GM18511 (cell line): ENCODE results near the gene ADGRG3.

Source experiments
- ATAC-seq: cut with Tn5 transposase; IDR thresholded peaks from one replicate; pipeline ENCODE4 v1.9.1; 2021; ENCODE audit warnings: mild to moderate bottlenecking, moderate library complexity; ENCODE audit not compliant: unreplicated experiment

The ADGRG3 gene

DNA sequence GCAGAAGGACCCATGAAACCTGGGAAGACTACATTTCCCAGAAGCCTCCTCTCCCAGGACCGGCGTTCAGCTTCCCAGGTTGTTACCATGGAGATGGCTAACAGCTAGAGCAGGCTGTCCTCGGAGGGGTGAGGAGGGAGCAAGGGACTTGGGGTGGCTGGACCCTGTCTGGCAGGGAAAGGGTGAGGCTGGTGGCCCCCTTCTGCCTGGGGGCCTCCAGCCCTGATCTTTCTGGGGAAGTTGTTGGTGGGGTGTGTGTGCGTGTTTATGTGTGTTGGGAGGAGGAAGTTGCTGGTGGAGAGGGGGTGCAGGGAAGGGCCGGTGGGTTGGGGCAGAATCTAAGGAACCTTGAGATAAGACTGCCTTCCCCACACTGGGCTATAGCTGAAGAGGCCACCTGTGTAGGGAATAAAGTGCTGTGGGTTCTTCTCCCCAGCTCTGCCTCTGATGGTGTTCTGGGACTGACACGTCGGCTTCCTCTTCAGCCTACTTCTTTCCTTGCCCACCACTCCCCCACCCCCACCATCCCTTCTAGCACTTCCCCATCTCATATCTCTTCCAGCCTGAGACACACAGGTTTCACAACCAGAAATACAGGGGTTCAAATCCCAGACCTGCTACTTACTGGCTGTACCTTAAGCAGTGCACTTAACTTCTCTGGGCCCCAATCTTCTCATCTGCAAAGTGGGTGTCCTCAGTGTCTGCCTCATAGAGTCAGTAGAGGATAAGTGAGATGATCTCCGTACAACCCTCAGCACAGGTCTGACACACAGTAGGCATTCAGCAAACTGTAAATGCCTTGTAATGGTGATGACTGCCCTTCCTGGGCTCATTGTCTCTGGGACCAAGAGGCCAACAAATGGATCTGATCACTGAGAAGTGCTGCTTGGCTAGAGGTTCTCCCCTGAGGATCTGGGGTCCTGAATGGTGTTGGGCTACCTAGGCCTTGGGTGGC, 26.9 kb downstream of the ADGRG3 start, which contains the start of gene DRC7:
Gene DRC7, plus strand, starts transcription at position 82 of the 955 bp plus-strand sequence. CDS start 3,144 bp downstream, outside the sequence.
- ATAC-seq: no peak

- ATAC-seq: no peak
These were observed 27.6 kb downstream of the ADGRG3 start for GRCh38 chr16:57695680-57696069.

DNA sequence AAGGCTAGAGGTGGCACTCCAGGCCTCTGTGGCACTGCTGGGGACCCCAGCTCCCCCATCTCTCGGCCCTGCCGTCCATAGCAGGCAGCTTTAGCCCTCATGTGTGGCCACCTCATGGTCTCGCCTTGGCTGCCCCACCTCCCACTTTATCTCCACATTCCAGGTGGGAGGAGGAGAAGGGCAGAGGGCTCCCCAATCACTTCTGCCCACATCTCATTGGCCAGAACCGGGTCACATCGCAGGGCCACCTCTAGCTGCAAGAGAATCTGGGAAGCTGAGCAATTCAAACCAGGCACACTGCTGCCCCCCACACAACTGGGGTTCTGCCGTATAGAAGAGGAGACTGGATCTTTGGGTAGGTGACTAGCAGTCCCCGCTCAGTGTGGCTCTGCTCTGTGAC, 28.1 kb downstream of the ADGRG3 start:
- no peak for ATAC-seq

- no peak for ATAC-seq
These were observed 29.9 kb downstream of the ADGRG3 start for GRCh38 chr16:57697896-57698537.

DNA sequence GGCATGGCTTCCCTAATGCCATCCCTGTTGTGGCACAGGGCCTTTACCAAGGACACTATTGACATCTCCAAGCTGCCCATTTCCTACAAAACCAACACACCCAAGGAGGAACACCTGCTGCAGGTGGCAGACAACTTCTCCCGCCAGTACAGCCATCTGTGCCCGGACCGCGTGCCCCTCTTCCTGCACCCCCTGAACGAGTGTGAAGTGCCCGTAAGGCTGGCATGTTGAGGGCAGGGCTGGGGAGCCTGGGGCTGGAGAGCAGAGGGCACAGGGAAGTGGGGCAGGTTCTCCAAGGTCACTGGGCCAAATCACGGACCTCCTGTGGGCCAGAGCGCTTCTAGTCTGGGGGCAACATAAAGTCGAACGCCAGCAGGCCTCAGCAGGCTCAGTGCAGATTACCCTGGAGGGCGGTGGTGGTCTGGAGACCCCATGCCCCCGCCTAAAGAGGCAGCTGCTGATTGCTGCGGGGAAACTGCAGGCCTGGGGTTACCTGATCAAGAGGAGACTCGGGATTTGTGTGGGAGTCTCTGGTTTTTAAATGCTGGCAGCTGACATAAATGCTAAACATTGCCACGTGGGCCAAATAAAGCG, 30.8 kb downstream of the ADGRG3 start:
- ATAC-seq: no peak

DNA sequence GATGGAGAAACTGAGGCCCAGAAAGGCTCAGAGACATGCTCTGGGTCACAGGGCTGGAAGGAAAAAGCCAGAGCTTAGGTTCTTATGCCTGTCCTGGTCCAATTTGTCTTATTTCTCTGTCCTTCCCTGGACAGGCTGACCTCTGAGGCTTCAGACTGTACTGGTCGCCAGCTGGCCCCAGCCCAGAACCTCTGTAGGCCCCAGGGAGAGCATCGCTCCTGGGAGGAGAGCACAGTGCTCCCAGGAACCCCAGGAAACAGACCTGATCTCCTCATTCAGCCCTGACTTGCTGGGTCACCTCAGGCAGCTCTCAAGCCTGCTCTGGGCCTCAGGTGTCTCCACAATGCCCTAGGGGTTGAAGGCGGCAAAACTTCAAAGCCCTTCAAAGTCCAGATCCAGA, 31.4 kb downstream of the ADGRG3 start:
- no peak for ATAC-seq

GRCh38 chr16:57699899-57700298, 31.8 kb downstream of the ADGRG3 start:
- no peak for ATAC-seq

- ATAC-seq: no peak
These were observed 32.9 kb downstream of the ADGRG3 start for GRCh38 chr16:57700781-57701551.

GRCh38 chr16:57701759-57702371, 33.8 kb downstream of the ADGRG3 start:
- ATAC-seq: no peak

- no peak for ATAC-seq
These were observed 35.4 kb downstream of the ADGRG3 start for GRCh38 chr16:57703416-57704010.

DNA sequence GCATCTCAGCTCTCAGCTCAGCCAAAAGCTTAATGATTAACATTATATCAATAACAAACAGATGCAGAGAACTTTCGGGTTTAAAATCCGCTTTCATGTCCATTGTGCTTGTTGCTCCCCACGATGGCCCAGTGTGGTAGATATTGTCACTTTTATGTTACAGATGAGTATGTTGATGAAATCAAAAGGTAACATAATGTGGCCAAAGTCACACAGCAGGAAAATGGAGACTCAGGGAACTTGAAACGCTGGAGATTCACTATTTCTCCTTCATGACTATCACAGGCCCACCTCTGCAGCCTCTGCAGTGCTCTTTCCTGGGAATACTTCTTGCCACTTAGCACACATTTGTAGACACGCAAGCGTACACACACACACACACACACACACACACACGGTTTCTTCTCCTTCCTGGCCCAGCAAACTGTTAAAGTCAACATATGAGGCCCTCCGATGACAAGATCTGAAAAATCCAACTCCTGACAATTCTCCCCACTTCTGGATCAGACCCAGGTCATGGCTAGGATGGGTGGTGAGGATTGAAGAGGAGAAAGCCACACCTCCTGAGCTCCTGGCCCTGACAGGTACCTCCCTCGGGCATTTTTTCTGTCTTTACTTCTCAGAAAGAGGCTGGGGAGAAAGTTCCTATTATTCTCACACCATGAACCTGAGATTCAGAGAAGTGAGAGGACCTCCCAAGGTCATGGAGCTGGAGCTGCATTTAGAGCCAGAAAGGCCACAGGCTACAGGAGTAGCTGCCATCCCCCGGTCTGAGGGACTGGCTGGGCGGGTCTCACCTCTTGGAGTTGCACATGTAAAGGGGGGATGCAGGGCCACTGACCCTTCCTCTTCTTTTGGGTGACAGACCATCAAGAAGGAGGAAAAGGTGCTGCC, 36.2 kb downstream of the ADGRG3 start:
- no peak for ATAC-seq

- no peak for ATAC-seq
These were observed 37.1 kb downstream of the ADGRG3 start for GRCh38 chr16:57704905-57705852.

GRCh38 chr16:57706717-57707116, 38.6 kb downstream of the ADGRG3 start:
- ATAC-seq: no peak

DNA sequence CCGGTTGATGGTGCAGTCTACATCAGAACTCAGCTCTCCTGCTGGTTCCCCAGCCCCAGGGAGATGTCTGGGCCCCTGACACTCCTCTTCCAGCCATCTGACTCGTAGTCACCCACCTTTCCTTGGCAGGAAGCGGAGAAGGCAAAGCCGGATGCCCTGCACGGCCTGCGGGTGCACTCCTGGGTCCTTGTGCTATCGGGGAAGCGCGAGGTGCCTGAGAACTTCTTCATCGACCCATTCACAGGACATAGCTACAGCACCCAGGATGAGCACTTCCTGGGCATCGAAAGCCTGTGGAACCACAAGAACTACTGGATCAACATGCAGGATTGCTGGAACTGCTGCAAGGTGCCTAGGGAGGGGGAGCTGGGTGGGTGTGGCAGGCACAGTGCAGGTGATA, 39.2 kb downstream of the ADGRG3 start:
- ATAC-seq: no peak

- no peak for ATAC-seq
These were observed 40.1 kb downstream of the ADGRG3 start for GRCh38 chr16:57708168-57708567.

- no peak for ATAC-seq
These were observed 41.6 kb downstream of the ADGRG3 start for GRCh38 chr16:57709663-57710062.

DNA sequence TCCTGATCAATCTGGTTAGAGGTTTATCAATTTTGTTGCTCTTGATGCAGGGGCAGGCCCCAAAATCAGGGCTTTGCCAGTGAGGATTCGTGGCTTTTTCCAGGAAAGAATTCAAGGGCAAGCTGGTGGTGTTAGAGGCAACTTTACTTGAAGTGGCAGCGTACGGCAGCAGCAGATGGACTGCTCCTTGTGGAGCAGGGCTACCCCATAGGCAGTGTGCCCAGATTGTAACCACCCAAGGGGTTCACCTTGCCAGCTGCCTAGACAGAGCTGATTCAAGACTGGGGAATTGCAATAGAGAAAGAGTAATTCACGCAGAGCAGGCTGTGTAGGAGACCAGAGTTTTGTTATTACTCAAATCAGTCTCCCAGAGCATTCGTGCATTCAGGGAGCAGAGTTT, 43.2 kb downstream of the ADGRG3 start:
- ATAC-seq: no peak

DNA sequence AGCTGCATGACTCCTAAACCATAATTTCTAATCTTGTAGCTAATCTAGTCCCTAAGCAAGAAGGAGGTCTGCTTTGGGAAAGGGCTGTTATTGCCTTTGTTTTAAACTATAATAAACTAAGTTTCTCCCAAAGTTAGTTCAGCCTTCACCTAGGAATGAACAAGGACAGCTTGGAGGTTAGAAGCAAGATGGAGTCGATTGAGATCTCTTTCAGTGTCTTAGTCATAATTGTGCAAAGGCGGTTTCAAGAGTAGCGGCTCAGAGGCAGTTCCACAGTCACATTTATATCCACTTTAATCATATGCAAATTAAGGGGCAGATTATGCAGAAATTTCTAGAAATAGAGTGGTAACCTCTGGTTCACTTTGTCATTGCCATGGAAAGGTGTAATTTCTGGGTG, 43.9 kb downstream of the ADGRG3 start:
- ATAC-seq: no peak
